GM12864 (cell line): ENCODE data around the gene MGP.

Experiments used
- DNase-seq: peaks from one replicate; pipeline ENCODE4 v3.0.0-alpha.2; 2011; ENCODE audit warnings: low read depth
- H3K4me3 ChIP-seq: 2 replicates; pipeline ENCODE4 v1.5.1; 2011; ENCODE audit warnings: mild to moderate bottlenecking, low read depth, low read length, control low read depth
- TF ChIP-seq, protein P1 (sequence below): IDR thresholded peaks from 2 replicates; pipeline ENCODE4 v1.5.1; 2011; ENCODE audit warnings: low read depth, mild to moderate bottlenecking, moderate library complexity, low read length, control low read depth, inconsistent platforms; ENCODE audit errors: missing control alignments

The MGP gene

DNA sequence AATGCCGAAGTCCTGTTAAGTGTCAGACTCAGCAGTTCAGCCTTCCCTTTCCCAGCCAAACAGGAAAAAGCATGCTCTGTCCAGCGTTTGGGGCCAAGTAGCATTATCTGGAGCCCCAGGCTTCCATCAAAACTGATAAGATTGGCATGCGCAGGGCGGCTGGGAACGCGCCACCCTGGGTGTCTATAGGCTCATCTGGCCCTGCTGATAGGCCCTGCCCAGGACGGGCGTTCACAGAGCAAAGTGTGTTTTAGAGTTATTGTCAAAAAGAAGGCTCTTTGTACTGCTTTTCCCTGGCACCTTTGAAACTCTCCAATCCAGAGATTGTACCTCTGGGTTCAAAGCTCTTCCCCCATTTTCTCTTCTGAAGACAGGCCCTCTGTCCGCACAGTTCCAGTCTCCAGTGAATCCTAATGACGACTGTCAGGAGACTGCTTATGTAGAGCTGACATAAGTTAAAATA is 42.2 kb downstream of the MGP start, which contains the start of gene ART4:
Gene ART4 (minus strand): TSS at position 102 of the 463 bp plus-strand sequence. CDS start 413 bp downstream, outside the sequence.
- H3K4me3 ChIP-seq, result no peak within 1 kb of the TSS
- DNase-seq, result no peak

DNA sequence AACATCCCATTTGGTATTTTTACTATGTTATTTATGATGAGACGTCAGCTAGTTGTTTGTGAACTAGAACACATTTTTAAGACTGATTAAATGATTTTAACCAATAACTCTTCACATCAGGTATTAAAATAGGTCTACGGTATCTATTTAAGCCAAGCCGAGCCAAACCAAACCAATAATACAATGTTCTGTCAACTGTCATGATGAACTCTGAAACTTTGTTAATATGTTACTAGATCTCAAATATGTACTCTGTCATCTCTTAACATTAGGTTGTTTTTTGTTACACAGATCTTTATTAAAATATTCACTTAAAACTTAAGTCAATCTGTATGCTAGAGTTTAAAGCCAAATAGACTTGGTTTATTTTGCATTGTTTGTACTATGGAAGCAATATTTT is 43.3 kb downstream of the MGP start:
- TF ChIP-seq, protein P1, sequence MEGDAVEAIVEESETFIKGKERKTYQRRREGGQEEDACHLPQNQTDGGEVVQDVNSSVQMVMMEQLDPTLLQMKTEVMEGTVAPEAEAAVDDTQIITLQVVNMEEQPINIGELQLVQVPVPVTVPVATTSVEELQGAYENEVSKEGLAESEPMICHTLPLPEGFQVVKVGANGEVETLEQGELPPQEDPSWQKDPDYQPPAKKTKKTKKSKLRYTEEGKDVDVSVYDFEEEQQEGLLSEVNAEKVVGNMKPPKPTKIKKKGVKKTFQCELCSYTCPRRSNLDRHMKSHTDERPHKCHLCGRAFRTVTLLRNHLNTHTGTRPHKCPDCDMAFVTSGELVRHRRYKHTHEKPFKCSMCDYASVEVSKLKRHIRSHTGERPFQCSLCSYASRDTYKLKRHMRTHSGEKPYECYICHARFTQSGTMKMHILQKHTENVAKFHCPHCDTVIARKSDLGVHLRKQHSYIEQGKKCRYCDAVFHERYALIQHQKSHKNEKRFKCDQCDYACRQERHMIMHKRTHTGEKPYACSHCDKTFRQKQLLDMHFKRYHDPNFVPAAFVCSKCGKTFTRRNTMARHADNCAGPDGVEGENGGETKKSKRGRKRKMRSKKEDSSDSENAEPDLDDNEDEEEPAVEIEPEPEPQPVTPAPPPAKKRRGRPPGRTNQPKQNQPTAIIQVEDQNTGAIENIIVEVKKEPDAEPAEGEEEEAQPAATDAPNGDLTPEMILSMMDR, result no peak
- DNase-seq, result no peak
- H3K4me3 ChIP-seq, result no peak overlapping the region

More for the DNA sequence above, 42.2 kb downstream of the MGP start, which contains the start of gene ART4:
- TF ChIP-seq, protein P1, result no peak

DNA sequence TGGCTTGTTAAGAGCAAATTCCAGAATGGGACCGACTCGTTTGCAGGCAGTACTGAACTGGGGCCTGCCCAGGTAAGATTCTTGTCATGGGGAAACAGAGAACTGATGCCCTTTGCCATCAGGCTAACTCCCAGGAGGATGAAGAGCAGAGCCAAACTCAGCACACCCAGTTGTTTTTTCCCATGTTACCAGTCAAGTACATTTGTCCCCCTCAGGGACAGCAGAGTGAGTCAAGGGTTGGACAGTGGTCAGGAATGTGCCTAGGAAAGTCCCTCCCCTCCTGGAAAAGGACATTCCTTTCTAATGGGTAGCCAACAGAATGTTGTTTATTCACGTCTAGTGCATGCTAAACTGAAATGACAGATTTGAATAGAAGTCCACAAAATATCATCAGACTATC is 43.9 kb downstream of the MGP start:
- TF ChIP-seq, protein P1, result no peak
- no peak for DNase-seq
- H3K4me3 ChIP-seq, result no peak overlapping the region

DNA sequence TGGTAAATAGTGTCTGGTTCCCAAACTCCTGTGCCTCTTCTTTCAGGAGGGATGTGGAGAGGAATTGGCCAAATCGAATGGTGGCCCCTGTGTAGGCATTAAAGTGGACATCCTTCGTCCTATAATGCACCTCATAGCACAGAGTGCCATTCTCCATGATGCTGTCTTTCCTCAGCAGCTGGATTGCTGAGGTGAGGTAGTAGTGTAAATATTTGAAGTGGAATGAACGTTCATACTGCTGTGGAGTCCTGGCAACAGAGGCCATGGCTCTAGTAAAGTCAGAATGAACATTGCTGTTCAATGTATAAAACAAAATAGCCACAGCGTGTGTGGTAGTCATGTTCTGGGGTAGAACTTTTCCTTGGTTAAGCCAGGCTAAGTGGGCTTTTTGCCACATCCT is 45.0 kb downstream of the MGP start:
- TF ChIP-seq, protein P1, result no peak
- no peak overlapping the region for H3K4me3 ChIP-seq
- DNase-seq, result no peak

DNA sequence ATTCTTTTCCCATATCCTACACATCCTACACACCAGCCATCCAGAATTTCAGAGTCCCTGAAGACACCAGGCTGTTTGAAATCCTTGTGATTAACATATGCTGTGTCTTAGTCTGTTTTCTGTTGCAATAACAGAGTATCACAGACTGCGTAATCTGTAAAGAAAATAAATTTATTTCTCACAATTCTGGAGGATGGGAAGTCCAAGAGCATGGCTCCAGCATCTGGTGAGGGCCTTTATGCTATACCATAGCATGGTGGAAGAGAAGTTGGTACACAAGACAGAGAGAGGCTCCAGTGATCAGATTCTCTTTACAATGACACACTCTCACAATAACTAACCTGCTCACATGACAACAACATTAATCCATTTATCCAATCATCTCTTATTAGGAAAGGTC is 46.4 kb downstream of the MGP start:
- no peak for DNase-seq
- TF ChIP-seq, protein P1, result no peak
- H3K4me3 ChIP-seq, result no peak overlapping the region

DNA sequence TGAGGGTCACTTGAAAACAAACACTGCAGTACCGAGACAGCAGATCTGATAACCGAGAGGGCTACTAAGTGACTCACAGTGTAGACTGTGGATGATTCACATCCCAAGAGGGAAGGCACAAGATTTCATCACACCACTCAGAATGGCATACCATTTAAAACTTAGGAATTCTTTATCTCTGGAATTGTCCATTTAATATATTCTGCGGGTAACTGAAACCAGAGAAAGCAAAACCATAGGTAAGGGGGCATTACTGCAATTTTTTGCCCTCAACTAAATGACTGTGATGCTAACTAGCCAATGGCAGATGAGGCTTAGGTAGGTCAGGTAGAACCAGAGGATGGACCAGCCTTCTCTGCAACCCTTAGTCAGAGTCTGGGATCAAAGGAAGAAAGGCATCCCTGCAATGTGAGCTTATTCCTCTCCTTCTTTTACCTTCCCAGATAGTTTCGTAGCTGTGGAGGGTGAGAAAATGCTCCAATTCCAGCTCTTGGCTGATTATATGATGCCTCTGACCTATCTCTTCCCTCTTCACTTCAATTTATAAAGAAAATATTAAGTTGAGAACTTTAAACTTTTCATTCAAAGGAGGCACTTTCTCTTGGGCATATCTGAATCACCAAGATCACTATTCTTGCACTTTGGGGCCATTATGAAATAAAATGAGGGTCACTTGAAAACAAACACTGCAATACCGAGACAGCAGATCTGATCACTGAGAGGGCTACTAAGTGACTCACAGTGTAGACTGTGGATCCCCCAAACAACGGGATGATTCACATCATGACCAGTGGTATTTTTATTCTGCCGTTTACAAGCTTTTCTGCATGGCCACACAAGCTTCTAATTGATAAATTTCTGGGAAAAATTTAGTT is 49.1 kb downstream of the MGP start:
- DNase-seq, result no peak
- H3K4me3 ChIP-seq, result no peak overlapping the region
- TF ChIP-seq, protein P1, result no peak

DNA sequence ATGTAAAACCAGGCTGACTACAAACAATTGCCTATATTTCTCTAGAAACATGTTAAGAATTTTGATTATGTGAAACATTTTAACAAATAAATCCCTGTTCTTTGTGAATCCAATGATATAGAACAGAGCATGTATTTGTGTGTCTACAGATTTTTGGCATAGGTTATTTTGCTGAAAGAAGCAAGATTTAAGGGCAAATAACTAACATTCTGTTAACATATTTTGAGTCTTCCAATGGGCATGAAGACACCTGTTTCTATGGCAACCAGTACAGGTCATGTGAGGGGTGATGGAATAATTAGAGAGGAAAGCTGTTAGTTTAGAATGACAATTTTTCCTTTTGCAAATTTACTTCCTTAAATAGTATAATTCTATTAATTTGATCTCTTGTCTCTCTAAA is 51.1 kb downstream of the MGP start:
- TF ChIP-seq, protein P1, result no peak
- no peak for DNase-seq
- no peak overlapping the region for H3K4me3 ChIP-seq
